Testis (tissue), 2 donors: ENCODE measurements around the gene ANXA8.

Experiments used
- CTCF ChIP-seq, 3 experiments: fragments of 450-650 bp in 2 of 3; fragments of 200-600 bp in 1 of 3; sonication (generic) in 1 of 3; IDR thresholded peaks; one replicate each; pipeline ENCODE4 v1.5.1; 2016 to 2019; ENCODE audit warnings: antibody characterized with exemption in 3 of 3, mild to moderate bottlenecking in 2 of 3, moderate library complexity in 1 of 3
- POLR2A ChIP-seq: fragments of 450-650 bp; IDR thresholded peaks from one replicate; pipeline ENCODE4 v1.6.1; 2017; ENCODE audit warnings: antibody characterized with exemption, mild to moderate bottlenecking, moderate library complexity

GRCh38 chr10:47449979-47450378 lies 33.9 kb downstream of the ANXA8 start:
- no peak for TF ChIP-seq CTCF (IDR thresholded peaks at IDR 0.05)
- TF ChIP-seq POLR2A: no peak
